Uterus (tissue), 2 donors: Measurements from ENCODE around the gene TASOR2.

Experiments used
- POLR2A ChIP-seq, 2 donors: fragments of 450-650 bp; IDR thresholded peaks; one replicate each; pipeline ENCODE4 v1.6.1; 2016; ENCODE audit warnings: antibody characterized with exemption in 2 of 2, mild to moderate bottlenecking in 1 of 2, moderate library complexity in 1 of 2
- TF ChIP-seq, protein P1 (sequence below), 4 experiments: fragments of 200-600 bp in 2 of 4; fragments of 450-650 bp in 2 of 4; sonication (generic) in 2 of 4; IDR thresholded peaks; one replicate each; pipeline ENCODE4 v1.5.1; 2016 to 2019; ENCODE audit warnings: antibody characterized with exemption in 4 of 4, mild to moderate bottlenecking in 2 of 4, moderate library complexity in 1 of 4

DNA sequence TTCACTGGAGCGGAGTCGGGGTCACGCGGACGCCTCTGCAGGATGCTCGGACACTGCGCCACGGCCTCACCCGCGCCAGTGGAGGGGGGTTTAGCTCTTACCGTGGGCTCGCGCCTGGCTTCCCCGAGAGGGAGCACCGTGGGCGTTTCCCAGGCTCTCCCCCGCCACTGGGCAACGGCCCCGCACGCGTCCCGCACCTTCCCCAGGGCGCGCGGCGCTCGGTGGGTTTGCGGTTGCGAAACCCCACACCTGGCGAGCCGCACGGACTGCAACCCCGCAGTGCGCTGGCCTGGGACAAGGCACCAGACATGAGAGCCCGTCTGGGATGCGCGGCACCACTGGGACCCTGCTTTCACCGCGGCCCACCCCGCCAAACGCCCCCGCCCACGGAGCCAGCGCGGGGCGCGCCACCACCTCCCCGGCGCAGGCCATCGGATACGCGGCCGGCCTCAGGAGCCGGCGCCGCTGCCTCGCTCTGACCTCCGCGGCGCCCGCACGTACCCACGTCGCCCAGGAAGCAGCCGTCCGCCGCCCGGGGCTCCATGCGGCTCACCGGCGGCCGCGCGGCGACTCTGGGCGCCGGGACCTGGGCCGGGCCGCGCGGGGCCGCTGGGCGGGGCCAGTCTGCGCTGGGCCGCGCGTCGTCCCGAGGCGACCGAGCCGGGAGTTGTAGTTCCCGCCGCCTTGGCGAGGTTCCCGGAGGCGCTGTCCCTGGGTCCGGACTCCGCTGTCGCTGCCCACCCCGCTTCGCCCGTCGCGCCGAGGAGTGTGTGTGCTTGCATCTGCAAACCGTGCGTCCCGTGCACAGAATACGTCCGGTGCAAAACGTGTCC is 18.4 kb upstream of the TASOR2 start, which contains the start of gene ASB13:
- TF ChIP-seq, protein P1, sequence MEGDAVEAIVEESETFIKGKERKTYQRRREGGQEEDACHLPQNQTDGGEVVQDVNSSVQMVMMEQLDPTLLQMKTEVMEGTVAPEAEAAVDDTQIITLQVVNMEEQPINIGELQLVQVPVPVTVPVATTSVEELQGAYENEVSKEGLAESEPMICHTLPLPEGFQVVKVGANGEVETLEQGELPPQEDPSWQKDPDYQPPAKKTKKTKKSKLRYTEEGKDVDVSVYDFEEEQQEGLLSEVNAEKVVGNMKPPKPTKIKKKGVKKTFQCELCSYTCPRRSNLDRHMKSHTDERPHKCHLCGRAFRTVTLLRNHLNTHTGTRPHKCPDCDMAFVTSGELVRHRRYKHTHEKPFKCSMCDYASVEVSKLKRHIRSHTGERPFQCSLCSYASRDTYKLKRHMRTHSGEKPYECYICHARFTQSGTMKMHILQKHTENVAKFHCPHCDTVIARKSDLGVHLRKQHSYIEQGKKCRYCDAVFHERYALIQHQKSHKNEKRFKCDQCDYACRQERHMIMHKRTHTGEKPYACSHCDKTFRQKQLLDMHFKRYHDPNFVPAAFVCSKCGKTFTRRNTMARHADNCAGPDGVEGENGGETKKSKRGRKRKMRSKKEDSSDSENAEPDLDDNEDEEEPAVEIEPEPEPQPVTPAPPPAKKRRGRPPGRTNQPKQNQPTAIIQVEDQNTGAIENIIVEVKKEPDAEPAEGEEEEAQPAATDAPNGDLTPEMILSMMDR (IDR thresholded peaks at IDR 0.05): no peak
- TF ChIP-seq POLR2A (IDR thresholded peaks at IDR 0.05): peak in 1 of 2 donors; percentile 70
